GM12875 (cell line): Measurements from ENCODE around the gene DTX4.

Experiments used
- H3K4me3 ChIP-seq: one replicate; pipeline ENCODE4 v1.5.1; 2011; ENCODE audit warnings: low read depth, low read length, control low read depth
- CTCF ChIP-seq: IDR thresholded peaks from 2 replicates; pipeline ENCODE4 v1.5.1; 2011; ENCODE audit warnings: low read depth, mild to moderate bottlenecking, control low read depth, inconsistent platforms, low read length, moderate library complexity, borderline replicate concordance; ENCODE audit not compliant: insufficient read depth

The DTX4 gene

GRCh38 chr11:59187035-59187434 lies 15.1 kb downstream of the DTX4 start:
- TF ChIP-seq CTCF: no peak
- H3K4me3 ChIP-seq: no peak overlapping the region

- no peak for TF ChIP-seq CTCF
- no peak overlapping the region for H3K4me3 ChIP-seq
These were observed 15.7 kb downstream of the DTX4 start for GRCh38 chr11:59187587-59187986.

GRCh38 chr11:59188954-59189353 lies 17.0 kb downstream of the DTX4 start:
- no peak overlapping the region for H3K4me3 ChIP-seq
- no peak for TF ChIP-seq CTCF

- H3K4me3 ChIP-seq: no peak overlapping the region
- TF ChIP-seq CTCF: no peak
These were observed 18.1 kb downstream of the DTX4 start for GRCh38 chr11:59189986-59190385.

GRCh38 chr11:59191095-59191494 lies 19.2 kb downstream of the DTX4 start:
- no peak overlapping the region for H3K4me3 ChIP-seq
- TF ChIP-seq CTCF: no peak

GRCh38 chr11:59191890-59192289 lies 20.0 kb downstream of the DTX4 start:
- no peak for TF ChIP-seq CTCF
- no peak overlapping the region for H3K4me3 ChIP-seq

GRCh38 chr11:59192446-59193020 lies 20.6 kb downstream of the DTX4 start:
- no peak overlapping the region for H3K4me3 ChIP-seq
- TF ChIP-seq CTCF: no peak
